Brain pericyte (primary cell): Measurements from ENCODE around the gene CHN1.

Source experiments
- DNase-seq: peaks from one replicate; pipeline ENCODE4 v3.0.0-alpha.2; 2012; ENCODE audit warnings: low read depth, low spot score

CHN1 gene

GRCh38 chr2:174787487-174788205 is 217.5 kb downstream of the CHN1 start:
- DNase-seq = peak; percentile 77

DNA sequence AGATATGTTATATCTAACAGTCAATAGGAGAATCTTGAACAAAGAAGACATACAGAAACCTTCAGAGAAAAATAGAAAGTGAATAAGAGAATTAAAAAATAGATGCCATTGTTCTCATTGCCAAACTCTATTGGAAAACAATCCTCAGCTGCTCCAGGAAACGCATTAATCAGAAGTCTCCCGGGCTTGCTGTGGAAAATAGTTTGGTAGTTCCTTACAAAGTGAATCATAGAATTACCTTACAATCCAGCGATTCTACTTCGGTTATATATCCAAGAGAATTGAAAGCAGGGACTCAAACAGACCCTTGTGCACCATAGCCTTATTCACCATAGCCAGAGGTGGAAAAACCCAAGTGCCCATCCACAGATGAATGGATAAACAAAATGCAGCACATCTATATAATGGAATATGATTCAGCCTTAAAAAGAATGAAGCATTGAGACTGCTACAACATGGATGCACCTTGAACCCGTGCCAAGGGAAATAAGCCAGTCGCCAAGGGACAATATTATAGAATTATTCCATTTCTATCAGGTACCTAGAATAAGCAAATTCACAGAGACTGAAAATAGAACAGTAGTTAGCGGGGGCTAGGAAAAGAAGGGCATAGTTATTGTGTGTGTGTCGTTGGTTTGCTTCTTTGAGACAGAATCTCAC is 219.0 kb downstream of the CHN1 start:
- no peak for DNase-seq

- DNase-seq = no peak
Observed at GRCh38 chr2:174785481-174785880, 219.7 kb downstream of the CHN1 start.

GRCh38 chr2:174784909-174785308 is 220.3 kb downstream of the CHN1 start:
- no peak for DNase-seq

DNA sequence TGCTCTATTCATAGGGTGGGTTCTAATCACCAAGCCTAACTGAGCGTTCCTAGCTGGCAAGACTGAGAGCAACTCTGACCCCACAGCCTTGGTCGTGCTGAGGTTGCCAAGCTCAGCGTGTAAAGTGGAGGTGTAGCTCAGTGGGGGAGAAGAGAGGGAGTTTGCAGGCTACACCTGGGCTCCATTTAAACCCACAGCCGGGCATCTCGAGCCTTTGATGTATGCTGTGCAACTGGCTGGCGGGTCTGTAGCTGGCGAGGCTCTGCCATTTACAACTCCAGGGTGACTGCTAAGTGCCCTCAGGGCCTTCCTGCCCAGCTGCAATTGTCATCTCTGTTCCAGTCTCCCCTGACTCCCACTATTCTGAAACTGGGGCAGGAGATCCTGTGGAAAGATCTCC is 220.9 kb downstream of the CHN1 start:
- no peak for DNase-seq

DNA sequence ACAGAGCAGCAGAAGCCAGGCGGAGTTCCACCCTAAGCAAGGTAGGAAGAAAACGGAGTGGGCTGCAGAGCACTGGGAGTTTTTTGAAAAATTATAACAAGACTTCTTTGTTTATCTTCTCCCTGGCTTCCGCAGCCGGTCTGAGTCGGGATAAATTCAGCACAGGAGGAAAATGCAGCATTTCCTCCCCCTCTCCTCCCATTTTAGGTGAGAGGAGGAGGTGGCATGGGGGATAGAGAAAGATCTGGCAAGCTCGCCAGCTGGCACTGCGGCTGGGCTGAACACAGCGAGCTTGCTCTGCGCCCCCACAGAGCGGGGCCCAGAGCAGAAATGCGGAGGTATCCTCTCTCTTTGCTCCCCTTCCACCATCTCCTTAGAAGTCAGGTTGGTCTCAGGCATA is 223.2 kb downstream of the CHN1 start:
- DNase-seq = no peak

DNA sequence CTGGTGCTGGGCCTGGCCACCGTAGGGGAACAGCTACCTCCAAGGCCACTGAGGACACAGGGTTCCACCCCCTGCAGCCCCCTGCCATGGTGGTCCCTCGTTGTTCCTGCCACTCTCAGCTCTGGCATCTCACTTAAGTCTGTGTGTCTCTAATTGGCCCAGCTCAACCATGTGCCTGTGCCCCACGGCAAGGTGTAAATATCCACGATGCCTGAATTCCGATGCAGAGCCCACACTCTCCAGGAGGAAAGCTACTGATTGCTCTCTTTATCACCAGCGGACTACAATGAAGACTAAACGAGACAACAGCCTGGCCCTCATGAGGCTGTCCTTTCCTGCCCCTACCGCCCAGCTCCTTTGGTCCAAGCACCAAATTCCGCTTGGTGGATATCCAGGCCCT is 223.9 kb downstream of the CHN1 start:
- no peak for DNase-seq

GRCh38 chr2:174780856-174781255 is 224.3 kb downstream of the CHN1 start:
- no peak for DNase-seq

GRCh38 chr2:174780191-174780840 is 224.9 kb downstream of the CHN1 start:
- DNase-seq = no peak

DNA sequence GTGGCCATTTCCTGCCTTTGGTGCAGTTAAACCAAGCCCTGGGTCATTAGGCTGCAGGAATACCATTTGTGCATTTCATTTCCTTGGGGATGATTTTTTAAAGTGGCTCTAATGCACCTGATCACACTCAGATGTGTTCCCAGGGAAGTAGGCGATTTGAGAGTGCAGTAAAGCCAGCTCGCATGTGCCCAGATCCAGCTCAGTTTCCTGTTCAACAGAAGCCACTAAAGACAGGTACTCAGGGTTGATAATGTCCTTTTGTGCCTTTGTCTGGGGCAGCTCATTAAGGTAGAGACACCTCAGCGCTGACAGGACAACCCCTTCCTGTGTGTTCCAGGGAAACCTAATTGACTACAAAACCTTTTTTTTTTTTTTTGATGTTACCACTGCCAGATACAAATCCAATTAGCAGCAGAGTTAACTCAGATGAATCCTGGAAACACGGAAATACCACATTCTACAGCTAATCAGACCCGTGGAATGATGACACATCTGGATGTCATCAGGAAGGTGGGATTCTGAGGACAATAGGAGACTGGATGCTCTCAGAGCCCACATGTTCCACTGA is 225.7 kb downstream of the CHN1 start:
- no peak for DNase-seq

DNA sequence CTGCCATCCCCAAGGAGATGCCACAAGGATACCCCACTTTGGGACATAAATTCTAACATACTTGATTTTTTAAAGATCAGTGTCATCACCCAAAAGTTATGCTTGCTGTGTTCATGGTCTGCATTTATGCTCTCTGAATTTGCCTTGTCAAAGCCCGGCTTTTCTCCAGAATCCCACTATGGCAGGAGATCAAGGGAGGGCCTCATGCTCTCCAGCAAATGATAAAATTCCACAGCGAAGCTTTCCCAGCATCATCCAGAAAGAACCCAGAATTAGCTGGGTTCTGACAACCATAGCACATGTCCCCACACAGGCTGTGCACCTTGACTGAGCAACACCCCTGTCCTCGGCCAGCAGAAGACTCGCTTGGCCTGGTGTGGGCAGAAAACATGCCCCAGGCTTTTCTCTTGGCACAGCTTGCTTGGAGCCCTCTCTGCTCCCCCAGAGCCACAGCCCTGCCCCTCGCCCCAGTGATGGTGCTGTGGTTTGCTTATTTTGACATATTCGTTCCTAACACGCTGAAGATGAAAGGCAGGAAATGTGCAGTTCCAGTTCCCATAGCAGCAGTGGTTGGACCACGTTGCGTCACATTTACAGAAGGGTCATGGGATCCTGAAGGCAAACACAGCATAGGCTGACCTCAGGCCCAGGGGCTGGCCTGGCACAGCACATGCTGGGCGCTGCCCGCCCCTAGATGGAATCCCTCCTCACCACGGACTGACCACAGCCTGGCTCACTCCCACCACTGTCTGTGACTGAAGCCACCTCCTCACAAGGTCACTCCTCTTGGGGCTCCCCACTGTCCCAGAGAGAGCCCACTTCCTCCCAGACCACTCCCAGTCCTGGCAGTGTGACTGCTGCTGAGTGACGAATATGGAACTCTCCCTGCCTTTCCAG is 226.8 kb downstream of the CHN1 start:
- peak; percentile 97 for DNase-seq

DNA sequence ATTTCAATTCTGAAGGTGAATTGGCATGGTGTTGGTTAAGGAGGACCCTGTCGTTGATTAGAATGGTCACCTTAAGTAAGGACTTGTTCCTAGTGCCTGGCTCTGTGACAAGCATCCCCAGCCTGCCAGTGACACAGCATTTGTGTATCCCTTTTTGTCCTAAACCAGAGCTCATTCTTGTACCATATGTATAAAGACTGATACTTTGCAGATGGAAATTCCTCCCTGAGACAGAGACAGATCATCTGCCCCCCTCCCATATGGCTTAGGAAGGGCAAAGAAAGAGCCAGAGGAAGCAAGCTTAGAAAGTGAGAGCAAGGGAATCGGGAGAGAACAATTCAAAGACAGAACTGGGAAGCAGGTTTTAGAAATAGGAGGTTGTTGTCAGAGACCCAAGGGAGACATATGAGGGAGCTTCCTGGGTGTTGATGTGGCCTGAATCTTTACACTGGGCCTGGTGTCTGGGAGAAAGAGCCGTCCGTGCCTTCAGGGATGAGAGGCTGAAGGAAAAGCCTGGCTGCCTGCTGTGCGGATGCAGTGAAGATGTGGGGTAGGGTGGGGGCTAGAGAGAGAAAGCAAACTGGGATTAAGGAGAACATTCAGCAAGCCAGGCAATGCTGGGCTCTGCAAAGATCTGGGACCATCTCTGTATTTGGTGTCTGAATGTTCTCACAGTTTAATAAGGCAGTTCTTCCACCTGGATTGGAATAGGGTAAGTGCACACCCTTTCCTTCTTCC is 227.7 kb downstream of the CHN1 start:
- DNase-seq = no peak

- DNase-seq = no peak
Observed at GRCh38 chr2:174776675-174777074, 228.5 kb downstream of the CHN1 start.

DNA sequence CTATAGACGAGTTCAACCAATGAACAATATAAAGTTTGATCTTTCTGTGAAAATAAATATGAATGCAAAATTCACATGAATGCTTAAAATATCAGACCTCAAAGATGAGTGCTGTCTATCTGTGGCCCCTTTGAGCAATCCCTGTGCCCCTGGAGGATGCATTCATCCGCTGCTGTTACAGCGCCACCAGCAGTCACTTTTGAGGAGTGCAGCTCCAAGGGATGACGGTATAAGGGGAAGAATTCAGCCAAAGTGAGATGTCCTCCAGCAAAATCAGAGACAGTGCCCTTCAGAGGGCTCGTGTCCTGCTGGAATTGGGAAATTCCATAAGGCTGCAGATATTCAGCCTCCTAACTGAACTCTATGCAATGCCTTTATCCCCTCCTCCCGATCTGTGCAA is 229.0 kb downstream of the CHN1 start:
- DNase-seq = no peak

GRCh38 chr2:174775571-174775980 is 229.6 kb downstream of the CHN1 start:
- no peak for DNase-seq

- DNase-seq = no peak
Observed at GRCh38 chr2:174774886-174775285, 230.3 kb downstream of the CHN1 start.

GRCh38 chr2:174773215-174773614 is 232.0 kb downstream of the CHN1 start:
- DNase-seq = no peak

DNA sequence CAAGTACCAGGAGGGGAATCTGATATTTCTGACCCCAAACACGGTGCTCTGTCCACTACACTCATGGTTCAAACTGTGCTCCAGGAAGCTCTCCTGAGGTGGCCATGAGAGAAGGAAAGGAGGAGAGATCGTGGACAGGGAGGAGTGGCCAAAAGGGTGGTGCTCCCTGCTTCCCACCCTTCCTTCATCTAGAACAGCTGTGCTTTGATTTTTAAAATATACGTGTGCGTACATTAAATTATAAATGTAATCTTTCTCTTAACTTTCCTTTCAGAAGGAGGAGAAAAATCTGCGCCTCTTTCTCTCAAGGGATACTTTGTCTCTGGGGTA is 232.7 kb downstream of the CHN1 start:
- no peak for DNase-seq

- DNase-seq = peak; percentile 43
Observed at GRCh38 chr2:174771631-174772471, 233.3 kb downstream of the CHN1 start.

DNA sequence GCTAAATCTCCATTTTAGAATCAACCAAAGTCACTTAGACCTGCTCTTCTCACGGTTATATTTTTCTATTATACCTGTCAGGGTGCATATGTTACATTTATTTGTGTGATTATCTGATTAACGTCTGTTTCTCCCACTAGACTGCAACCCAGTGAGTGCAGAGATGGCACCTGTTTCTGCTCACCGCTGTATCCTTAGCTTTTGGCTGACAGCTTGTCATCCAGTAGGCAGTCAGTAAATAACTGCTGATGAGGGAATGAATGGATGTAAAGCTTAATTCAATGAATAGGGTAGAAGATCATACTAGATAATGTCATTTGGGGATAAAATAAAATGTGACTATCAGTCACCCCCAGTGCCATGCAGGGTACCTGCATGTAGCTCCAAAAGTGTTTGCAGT is 234.0 kb downstream of the CHN1 start:
- DNase-seq = no peak
